Peyer's patch (tissue), 4 donors: Measurements from ENCODE around the gene CD8B. TPM values are rescaled to one million over a fixed set of nuclear protein-coding genes. Genes with fewer than 3 reads are reported as not detected.

ENCODE experiments used
- DNase-seq, 3 donors: peaks; one replicate each; pipeline ENCODE4 v3.0.0-alpha.2; 2017 to 2019
- H3K27ac ChIP-seq, 4 donors: fragments of 200-600 bp; sonication (generic); one replicate each; pipeline ENCODE4 v1.5.1; 2016 to 2019
- H3K27me3 ChIP-seq, 2 donors: fragments of 200-600 bp; sonication (generic); one replicate each; pipeline ENCODE4 v1.5.1; 2019
- H3K36me3 ChIP-seq, 3 donors: fragments of 200-600 bp; sonication (generic); one replicate each; pipeline ENCODE4 v1.5.1; 2016 to 2019
- H3K4me1 ChIP-seq, 4 donors: fragments of 200-600 bp; sonication (generic); one replicate each; pipeline ENCODE4 v1.5.1; 2016 to 2019
- H3K4me3 ChIP-seq, 4 donors: fragments of 200-600 bp; sonication (generic); 1 replicate in 3 of 4; 2 replicates in 1 of 4; pipeline ENCODE4 v1.5.1; 2016 to 2019; ENCODE audit warnings: mild to moderate bottlenecking in 1 of 4
- H3K9me3 ChIP-seq, 4 donors: fragments of 200-600 bp; sonication (generic); one replicate each; pipeline ENCODE4 v1.5.1; 2016 to 2019; ENCODE audit warnings: mild to moderate bottlenecking in 1 of 4
- POLR2A ChIP-seq, 2 donors: fragments of 450-650 bp; IDR thresholded peaks; one replicate each; pipeline ENCODE4 v1.5.1; 2017; ENCODE audit warnings: antibody characterized with exemption in 2 of 2, mild to moderate bottlenecking in 2 of 2, moderate library complexity in 2 of 2
- total RNA-seq, 4 donors: library from RNA; depleted of rRNA; stranded (reverse); fragments of >200 nt; gene quantifications; one replicate each; pipeline ENCODE4 v1.1.0, GENCODE V29; 2016
- TF ChIP-seq, protein P1 (sequence below), 6 experiments: fragments of 450-650 bp in 4 of 6; fragments of 200-600 bp in 2 of 6; sonication (generic) in 1 of 6; IDR thresholded peaks; one replicate each; pipeline ENCODE4 v1.5.1; 2017 to 2019; ENCODE audit warnings: antibody characterized with exemption in 6 of 6, mild to moderate bottlenecking in 3 of 6, moderate library complexity in 1 of 6

CD8B gene
- total RNA-seq, 4 donors from 2014 or later, result 3.8 to 30.5 (median 21.6) TPM

DNA sequence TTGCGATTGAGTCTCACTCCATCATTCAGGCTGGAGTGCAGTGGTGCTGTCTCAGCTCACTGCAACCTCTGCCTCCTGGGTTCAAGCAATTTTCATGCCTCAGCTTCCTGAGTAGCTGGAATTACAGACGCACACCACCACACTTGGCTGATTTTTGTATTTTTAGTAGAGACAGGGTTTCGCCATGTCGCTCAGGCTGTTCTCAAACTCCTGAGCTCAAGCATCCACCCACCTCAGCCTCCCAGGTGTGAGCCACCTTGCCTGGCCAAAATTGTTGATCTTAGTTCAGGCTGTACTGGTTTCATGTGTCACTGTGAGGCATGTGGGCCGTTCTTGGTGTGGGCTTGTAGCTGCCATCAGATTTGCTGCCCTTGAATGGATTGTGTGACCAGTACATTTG lies 89.1 kb downstream of the CD8B start:
- no peak for DNase-seq
- H3K9me3 ChIP-seq, result no peaks in the 10 kb centered on the region
- TF ChIP-seq, protein P1, sequence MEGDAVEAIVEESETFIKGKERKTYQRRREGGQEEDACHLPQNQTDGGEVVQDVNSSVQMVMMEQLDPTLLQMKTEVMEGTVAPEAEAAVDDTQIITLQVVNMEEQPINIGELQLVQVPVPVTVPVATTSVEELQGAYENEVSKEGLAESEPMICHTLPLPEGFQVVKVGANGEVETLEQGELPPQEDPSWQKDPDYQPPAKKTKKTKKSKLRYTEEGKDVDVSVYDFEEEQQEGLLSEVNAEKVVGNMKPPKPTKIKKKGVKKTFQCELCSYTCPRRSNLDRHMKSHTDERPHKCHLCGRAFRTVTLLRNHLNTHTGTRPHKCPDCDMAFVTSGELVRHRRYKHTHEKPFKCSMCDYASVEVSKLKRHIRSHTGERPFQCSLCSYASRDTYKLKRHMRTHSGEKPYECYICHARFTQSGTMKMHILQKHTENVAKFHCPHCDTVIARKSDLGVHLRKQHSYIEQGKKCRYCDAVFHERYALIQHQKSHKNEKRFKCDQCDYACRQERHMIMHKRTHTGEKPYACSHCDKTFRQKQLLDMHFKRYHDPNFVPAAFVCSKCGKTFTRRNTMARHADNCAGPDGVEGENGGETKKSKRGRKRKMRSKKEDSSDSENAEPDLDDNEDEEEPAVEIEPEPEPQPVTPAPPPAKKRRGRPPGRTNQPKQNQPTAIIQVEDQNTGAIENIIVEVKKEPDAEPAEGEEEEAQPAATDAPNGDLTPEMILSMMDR (IDR thresholded peaks at IDR 0.05), result no peak
- TF ChIP-seq POLR2A (IDR thresholded peaks at IDR 0.05), result no peak
- H3K36me3 ChIP-seq, result peaks cover 0 to 65% (median 0%) of the 10 kb centered on the region in 3 donors
- H3K27me3 ChIP-seq, result no peaks in the 10 kb centered on the region
- H3K4me3 ChIP-seq, result no peak overlapping the region
- H3K27ac ChIP-seq, result no peak overlapping the region
- no peaks in the 10 kb centered on the region for H3K4me1 ChIP-seq

DNA sequence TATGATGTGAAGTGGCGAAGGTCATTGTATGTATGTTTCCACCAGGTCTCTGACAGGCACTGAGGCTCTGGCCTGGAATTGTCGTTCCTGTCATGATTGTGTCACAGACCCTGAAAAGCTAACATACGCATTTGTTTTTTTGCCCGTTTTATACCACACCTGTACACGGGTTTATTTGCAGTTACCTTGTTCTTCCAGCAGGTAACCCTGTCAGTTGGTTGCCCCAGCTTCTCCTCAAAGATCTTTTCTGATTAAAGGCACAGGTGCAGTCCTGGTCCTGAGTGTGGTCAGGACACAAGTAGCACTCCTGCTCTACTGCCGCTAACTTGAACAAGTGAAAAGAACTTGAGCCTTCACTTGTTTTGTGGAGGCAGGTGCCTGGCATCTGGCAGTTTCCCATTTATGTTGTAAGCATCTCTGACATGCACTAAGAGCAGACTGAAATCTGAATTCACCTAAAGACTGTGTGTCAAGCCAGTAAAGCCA lies 90.8 kb downstream of the CD8B start:
- H3K9me3 ChIP-seq, result no peaks in the 10 kb centered on the region
- H3K4me1 ChIP-seq, result no peaks in the 10 kb centered on the region
- no peaks in the 10 kb centered on the region for H3K27me3 ChIP-seq
- H3K4me3 ChIP-seq, result no peak overlapping the region
- no peak for TF ChIP-seq POLR2A (IDR thresholded peaks at IDR 0.05)
- TF ChIP-seq, protein P1 (IDR thresholded peaks at IDR 0.05), result no peak
- peaks cover 0 to 82% (median 0%) of the 10 kb centered on the region in 3 donors for H3K36me3 ChIP-seq
- H3K27ac ChIP-seq, result no peak overlapping the region
- no peak for DNase-seq

DNA sequence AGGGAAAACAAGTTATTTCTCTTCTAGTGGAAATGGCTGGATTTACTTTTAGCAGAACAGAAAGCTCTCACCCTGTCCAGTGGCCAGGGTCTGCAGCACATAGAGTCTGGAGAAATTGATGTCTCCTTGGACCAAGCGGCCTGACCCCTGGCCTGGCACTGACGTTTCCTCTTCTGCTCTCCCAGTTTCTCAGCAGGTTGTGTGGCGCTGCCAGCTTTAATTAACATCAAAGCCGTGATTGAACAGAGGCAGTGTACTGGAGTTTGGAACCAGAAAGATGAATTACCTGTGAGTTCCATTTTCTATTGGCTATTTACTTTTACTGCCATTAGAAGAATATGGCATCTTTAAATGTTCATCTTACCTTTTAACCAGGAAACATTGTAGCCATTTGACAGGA lies 91.8 kb downstream of the CD8B start:
- Histone ChIP-seq H3K27me3 (no peaks in the 10 kb centered on the region), H3K4me3 (no peak overlapping the region), H3K4me1 (no peaks in the 10 kb centered on the region), H3K27ac (no peak overlapping the region), H3K9me3 (no peaks in the 10 kb centered on the region), H3K36me3 (peaks cover 0 to 87% (median 0%) of the 10 kb centered on the region in 3 donors)
- no peak for DNase-seq
- TF ChIP-seq, protein P1 (IDR thresholded peaks at IDR 0.05), result no peak
- no peak for TF ChIP-seq POLR2A (IDR thresholded peaks at IDR 0.05)

DNA sequence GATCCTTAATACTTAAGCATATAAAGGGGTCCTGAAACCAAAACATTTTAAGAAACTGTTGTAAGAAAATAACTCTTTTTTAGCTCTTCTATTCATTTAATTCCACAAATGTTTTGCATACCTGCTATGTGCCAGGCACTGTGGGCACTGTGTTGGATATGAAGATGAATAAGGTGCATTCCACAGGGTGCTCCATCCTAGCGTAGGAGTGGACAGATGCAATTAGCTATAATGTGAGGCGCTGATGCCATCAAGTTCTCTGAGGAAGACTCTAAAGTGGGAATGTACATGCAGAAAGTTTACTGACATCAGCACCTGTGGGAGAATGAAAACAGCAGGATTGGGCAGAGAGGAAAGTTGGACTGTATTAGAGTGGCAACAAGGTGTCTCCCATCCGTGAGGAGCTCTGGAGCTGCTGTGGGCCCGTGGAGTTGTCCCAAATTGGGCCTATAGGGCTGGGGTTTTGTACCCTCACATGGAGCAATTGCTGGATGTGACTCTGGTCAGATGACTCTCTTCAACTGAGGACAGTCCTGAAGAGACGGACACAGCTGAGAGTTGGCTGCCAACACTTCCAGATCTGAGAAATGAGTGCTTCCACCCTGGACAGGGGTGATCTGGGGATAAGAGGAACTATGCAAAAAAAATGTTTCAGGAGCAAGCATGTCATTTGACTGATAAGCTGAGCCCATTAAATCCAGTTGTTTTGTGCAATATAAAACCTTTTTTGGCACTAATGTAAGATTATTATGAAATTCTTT lies 93.3 kb downstream of the CD8B start:
- no peaks in the 10 kb centered on the region for H3K9me3 ChIP-seq
- no peak for DNase-seq
- no peaks in the 10 kb centered on the region for H3K27me3 ChIP-seq
- H3K4me1 ChIP-seq, result peaks cover 0 to 8% (median 0%) of the 10 kb centered on the region in 4 donors
- peaks cover 0 to 72% (median 0%) of the 10 kb centered on the region in 3 donors for H3K36me3 ChIP-seq
- H3K4me3 ChIP-seq, result no peak overlapping the region
- no peak overlapping the region for H3K27ac ChIP-seq
- TF ChIP-seq, protein P1 (IDR thresholded peaks at IDR 0.05), result no peak
- TF ChIP-seq POLR2A (IDR thresholded peaks at IDR 0.05), result no peak

Other genes starting within 250 kb of the CD8B start
- gene RNF103, start 238.0 kb downstream of the CD8B start, total RNA-seq, result 100 to 1,000 TPM in 2 of 4 donors, 10 to 100 TPM in 2; 22.3 to 127 (median 102) TPM
- 10 to 100 TPM; 26.4 to 98.6 (median 49.6) TPM for gene RMND5A, start 141.6 kb downstream of the CD8B start, total RNA-seq
- 1 to 10 TPM; 3.4 to 8.9 (median 4.8) TPM for gene CD8A, start 71.0 kb downstream of the CD8B start, total RNA-seq
- gene RGPD1, start 80.2 kb upstream of the CD8B start, total RNA-seq, result 10 to 100 TPM in 1 of 4 donors, 1 to 10 TPM in 3; 3.6 to 14.0 (median 5.4) TPM
- gene PLGLB1, start 160.0 kb upstream of the CD8B start, total RNA-seq, result 10 to 100 TPM in 1 of 4 donors, 1 to 10 TPM in 3; 1.4 to 10.7 (median 8.2) TPM